ENCODE measurements around the gene UBE2H.
A peak's percentile ranks its signal among the peaks of the same experiment; 100 is the strongest.
"Not testable (repeated sequence)": the region's sequence is repeated elsewhere in the genome, so short reads cannot be mapped to it uniquely, and the experiment has no call there.

Gene UBE2H

GRCh38 chr7:129874722-129875121, 78.0 kb downstream of the UBE2H start:
- no peak for DNase-seq (ENCODE audit: low read depth in 2 of 2)

- DNase-seq (ENCODE audit: low read depth in 2 of 2), result peak in 1 of 2 donors; percentile 5
Observed at GRCh38 chr7:129872054-129872453, 80.7 kb downstream of the UBE2H start.

GRCh38 chr7:129870668-129871067, 82.1 kb downstream of the UBE2H start:
- DNase-seq (ENCODE audit: low read depth in 2 of 2), result no peak

GRCh38 chr7:129866251-129866650, 86.5 kb downstream of the UBE2H start:
- DNase-seq (ENCODE audit: low read depth in 2 of 2), result no peak

GRCh38 chr7:129865925-129866201, 86.9 kb downstream of the UBE2H start:
- no peak for DNase-seq (ENCODE audit: low read depth in 2 of 2)

- no peak for DNase-seq (ENCODE audit: low read depth in 2 of 2)
Observed at GRCh38 chr7:129865093-129865924, 87.5 kb downstream of the UBE2H start.

- not testable (repeated sequence) for DNase-seq (ENCODE audit: low read depth in 2 of 2)
Observed at GRCh38 chr7:129864676-129865075, 88.1 kb downstream of the UBE2H start.

- no peak for DNase-seq (ENCODE audit: low read depth in 2 of 2)
Observed at GRCh38 chr7:129864042-129864441, 88.7 kb downstream of the UBE2H start.

- no peak for DNase-seq (ENCODE audit: low read depth in 2 of 2)
Observed at GRCh38 chr7:129862682-129863081, 90.1 kb downstream of the UBE2H start.

- not testable (repeated sequence) for DNase-seq (ENCODE audit: low read depth in 2 of 2)
Observed at GRCh38 chr7:129860784-129861183, 92.0 kb downstream of the UBE2H start.

- DNase-seq (ENCODE audit: low read depth in 2 of 2), result no peak
Observed at GRCh38 chr7:129859183-129859582, 93.6 kb downstream of the UBE2H start.

- no peak for DNase-seq (ENCODE audit: low read depth in 2 of 2)
Observed at GRCh38 chr7:129858490-129858889, 94.3 kb downstream of the UBE2H start.

- no peak for DNase-seq (ENCODE audit: low read depth in 2 of 2)
Observed at GRCh38 chr7:129857313-129857712, 95.4 kb downstream of the UBE2H start.

GRCh38 chr7:129855935-129856717, 96.6 kb downstream of the UBE2H start:
- no peak for DNase-seq (ENCODE audit: low read depth in 2 of 2)

- DNase-seq (ENCODE audit: low read depth in 2 of 2), result no peak
Observed at GRCh38 chr7:129855234-129855673, 97.5 kb downstream of the UBE2H start.

GRCh38 chr7:129854401-129854800, 98.4 kb downstream of the UBE2H start:
- no peak for DNase-seq (ENCODE audit: low read depth in 2 of 2)

- DNase-seq (ENCODE audit: low read depth in 2 of 2), result no peak
Observed at GRCh38 chr7:129853661-129854268, 99.0 kb downstream of the UBE2H start.

GRCh38 chr7:129851809-129852208, 101.0 kb downstream of the UBE2H start:
- no peak for DNase-seq (ENCODE audit: low read depth in 2 of 2)

- DNase-seq (ENCODE audit: low read depth in 2 of 2), result no peak
Observed at GRCh38 chr7:129851174-129851573, 101.6 kb downstream of the UBE2H start.

- no peak for DNase-seq (ENCODE audit: low read depth in 2 of 2)
Observed at GRCh38 chr7:129848436-129848835, 104.3 kb downstream of the UBE2H start.

- DNase-seq (ENCODE audit: low read depth in 2 of 2), result no peak
Observed at GRCh38 chr7:129845972-129846327, 106.8 kb downstream of the UBE2H start.

- no peak for DNase-seq (ENCODE audit: low read depth in 2 of 2)
Observed at GRCh38 chr7:129845178-129845971, 107.4 kb downstream of the UBE2H start.
